ENCODE data around the gene HDAC9.

DNA sequence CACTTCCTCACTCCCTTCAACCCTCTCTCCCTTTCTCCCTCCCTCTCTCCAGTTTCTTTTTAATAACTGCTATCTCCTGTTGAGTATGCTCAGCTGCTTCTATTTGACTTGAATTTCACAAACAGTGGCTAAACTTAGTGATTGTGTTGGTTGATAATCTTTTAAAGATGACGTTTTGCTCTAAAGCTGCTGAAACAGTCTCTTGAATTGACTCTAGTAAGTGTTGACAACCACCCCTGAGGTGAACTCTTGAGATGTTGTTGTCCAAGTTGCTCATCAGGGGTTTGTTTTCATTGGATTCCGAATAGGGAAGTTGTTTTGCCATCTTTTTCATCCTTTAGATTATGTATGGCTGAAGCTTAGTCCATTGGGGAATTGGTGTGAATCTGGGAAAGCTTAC, 445.7 kb downstream of the HDAC9 start:
- TF ChIP-seq, protein P1, sequence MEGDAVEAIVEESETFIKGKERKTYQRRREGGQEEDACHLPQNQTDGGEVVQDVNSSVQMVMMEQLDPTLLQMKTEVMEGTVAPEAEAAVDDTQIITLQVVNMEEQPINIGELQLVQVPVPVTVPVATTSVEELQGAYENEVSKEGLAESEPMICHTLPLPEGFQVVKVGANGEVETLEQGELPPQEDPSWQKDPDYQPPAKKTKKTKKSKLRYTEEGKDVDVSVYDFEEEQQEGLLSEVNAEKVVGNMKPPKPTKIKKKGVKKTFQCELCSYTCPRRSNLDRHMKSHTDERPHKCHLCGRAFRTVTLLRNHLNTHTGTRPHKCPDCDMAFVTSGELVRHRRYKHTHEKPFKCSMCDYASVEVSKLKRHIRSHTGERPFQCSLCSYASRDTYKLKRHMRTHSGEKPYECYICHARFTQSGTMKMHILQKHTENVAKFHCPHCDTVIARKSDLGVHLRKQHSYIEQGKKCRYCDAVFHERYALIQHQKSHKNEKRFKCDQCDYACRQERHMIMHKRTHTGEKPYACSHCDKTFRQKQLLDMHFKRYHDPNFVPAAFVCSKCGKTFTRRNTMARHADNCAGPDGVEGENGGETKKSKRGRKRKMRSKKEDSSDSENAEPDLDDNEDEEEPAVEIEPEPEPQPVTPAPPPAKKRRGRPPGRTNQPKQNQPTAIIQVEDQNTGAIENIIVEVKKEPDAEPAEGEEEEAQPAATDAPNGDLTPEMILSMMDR (tag by site-specific recombination; IDR thresholded peaks at IDR 0.05), result no peak
- TF ChIP-seq ZNF626 (tag by site-specific recombination; IDR thresholded peaks at IDR 0.05) (no peak), YY1 (tag by site-specific recombination; IDR thresholded peaks at IDR 0.05) (no peak), ZBTB1 (tag by site-specific recombination; IDR thresholded peaks at IDR 0.05) (no peak), EGR2 (tag by site-specific recombination; IDR thresholded peaks at IDR 0.05; ENCODE audit: low read depth) (no peak), KLF16 (tag by site-specific recombination; IDR thresholded peaks at IDR 0.05) (no peak), ZNF324 (tag by site-specific recombination; IDR thresholded peaks at IDR 0.05) (no peak), ZNF433 (tag by site-specific recombination; IDR thresholded peaks at IDR 0.05; ENCODE audit: low read depth) (no peak), ZNF660 (tag by site-specific recombination; IDR thresholded peaks at IDR 0.05) (no peak)
- TF ChIP-seq, protein P2, sequence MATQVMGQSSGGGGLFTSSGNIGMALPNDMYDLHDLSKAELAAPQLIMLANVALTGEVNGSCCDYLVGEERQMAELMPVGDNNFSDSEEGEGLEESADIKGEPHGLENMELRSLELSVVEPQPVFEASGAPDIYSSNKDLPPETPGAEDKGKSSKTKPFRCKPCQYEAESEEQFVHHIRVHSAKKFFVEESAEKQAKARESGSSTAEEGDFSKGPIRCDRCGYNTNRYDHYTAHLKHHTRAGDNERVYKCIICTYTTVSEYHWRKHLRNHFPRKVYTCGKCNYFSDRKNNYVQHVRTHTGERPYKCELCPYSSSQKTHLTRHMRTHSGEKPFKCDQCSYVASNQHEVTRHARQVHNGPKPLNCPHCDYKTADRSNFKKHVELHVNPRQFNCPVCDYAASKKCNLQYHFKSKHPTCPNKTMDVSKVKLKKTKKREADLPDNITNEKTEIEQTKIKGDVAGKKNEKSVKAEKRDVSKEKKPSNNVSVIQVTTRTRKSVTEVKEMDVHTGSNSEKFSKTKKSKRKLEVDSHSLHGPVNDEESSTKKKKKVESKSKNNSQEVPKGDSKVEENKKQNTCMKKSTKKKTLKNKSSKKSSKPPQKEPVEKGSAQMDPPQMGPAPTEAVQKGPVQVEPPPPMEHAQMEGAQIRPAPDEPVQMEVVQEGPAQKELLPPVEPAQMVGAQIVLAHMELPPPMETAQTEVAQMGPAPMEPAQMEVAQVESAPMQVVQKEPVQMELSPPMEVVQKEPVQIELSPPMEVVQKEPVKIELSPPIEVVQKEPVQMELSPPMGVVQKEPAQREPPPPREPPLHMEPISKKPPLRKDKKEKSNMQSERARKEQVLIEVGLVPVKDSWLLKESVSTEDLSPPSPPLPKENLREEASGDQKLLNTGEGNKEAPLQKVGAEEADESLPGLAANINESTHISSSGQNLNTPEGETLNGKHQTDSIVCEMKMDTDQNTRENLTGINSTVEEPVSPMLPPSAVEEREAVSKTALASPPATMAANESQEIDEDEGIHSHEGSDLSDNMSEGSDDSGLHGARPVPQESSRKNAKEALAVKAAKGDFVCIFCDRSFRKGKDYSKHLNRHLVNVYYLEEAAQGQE (tag by site-specific recombination; IDR thresholded peaks at IDR 0.05), result no peak
- TF ChIP-seq, protein P3, sequence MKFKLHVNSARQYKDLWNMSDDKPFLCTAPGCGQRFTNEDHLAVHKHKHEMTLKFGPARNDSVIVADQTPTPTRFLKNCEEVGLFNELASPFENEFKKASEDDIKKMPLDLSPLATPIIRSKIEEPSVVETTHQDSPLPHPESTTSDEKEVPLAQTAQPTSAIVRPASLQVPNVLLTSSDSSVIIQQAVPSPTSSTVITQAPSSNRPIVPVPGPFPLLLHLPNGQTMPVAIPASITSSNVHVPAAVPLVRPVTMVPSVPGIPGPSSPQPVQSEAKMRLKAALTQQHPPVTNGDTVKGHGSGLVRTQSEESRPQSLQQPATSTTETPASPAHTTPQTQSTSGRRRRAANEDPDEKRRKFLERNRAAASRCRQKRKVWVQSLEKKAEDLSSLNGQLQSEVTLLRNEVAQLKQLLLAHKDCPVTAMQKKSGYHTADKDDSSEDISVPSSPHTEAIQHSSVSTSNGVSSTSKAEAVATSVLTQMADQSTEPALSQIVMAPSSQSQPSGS (tag by site-specific recombination; IDR thresholded peaks at IDR 0.05; ENCODE audit: low read depth), result no peak
- TF ChIP-seq, protein P4, sequence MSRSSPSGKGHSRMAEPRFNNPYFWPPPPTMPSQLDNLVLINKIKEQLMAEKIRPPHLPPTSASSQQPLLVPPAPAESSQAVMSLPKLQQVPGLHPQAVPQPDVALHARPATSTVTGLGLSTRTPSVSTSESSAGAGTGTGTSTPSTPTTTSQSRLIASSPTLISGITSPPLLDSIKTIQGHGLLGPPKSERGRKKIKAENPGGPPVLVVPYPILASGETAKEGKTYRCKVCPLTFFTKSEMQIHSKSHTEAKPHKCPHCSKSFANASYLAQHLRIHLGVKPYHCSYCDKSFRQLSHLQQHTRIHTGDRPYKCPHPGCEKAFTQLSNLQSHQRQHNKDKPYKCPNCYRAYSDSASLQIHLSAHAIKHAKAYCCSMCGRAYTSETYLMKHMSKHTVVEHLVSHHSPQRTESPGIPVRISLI (tag by site-specific recombination; IDR thresholded peaks at IDR 0.05), result no peak
- TF ChIP-seq, protein P5, sequence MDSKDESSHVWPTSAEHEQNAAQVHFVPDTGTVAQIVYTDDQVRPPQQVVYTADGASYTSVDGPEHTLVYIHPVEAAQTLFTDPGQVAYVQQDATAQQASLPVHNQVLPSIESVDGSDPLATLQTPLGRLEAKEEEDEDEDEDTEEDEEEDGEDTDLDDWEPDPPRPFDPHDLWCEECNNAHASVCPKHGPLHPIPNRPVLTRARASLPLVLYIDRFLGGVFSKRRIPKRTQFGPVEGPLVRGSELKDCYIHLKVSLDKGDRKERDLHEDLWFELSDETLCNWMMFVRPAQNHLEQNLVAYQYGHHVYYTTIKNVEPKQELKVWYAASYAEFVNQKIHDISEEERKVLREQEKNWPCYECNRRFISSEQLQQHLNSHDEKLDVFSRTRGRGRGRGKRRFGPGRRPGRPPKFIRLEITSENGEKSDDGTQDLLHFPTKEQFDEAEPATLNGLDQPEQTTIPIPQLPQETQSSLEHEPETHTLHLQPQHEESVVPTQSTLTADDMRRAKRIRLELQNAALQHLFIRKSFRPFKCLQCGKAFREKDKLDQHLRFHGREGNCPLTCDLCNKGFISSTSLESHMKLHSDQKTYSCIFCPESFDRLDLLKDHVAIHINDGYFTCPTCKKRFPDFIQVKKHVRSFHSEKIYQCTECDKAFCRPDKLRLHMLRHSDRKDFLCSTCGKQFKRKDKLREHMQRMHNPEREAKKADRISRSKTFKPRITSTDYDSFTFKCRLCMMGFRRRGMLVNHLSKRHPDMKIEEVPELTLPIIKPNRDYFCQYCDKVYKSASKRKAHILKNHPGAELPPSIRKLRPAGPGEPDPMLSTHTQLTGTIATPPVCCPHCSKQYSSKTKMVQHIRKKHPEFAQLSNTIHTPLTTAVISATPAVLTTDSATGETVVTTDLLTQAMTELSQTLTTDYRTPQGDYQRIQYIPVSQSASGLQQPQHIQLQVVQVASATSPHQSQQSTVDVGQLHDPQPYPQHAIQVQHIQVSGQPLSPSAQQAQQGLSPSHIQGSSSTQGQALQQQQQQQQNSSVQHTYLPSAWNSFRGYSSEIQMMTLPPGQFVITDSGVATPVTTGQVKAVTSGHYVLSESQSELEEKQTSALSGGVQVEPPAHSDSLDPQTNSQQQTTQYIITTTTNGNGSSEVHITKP (tag by site-specific recombination; IDR thresholded peaks at IDR 0.05), result no peak
- TF ChIP-seq, protein P6, sequence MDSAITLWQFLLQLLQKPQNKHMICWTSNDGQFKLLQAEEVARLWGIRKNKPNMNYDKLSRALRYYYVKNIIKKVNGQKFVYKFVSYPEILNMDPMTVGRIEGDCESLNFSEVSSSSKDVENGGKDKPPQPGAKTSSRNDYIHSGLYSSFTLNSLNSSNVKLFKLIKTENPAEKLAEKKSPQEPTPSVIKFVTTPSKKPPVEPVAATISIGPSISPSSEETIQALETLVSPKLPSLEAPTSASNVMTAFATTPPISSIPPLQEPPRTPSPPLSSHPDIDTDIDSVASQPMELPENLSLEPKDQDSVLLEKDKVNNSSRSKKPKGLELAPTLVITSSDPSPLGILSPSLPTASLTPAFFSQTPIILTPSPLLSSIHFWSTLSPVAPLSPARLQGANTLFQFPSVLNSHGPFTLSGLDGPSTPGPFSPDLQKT (IDR thresholded peaks at IDR 0.05; ENCODE audit: borderline replicate concordance, low read depth, low read length), result no peak
